ENCODE measurements around the gene PUM1.

Gene PUM1

GRCh38 chr1:30890502-30891226 is 174.9 kb downstream of the PUM1 start:
- no peak overlapping the region for H3K4me3 ChIP-seq
- H3K9ac ChIP-seq (ENCODE audit: insufficient read length): no peak overlapping the region
- no peak overlapping the region for H3K27ac ChIP-seq
- no peak for DNase-seq (ENCODE audit: low read depth, low spot score)
- H3K9me3 ChIP-seq (ENCODE audit: low read depth, low read length): no peaks in the 10 kb centered on the region
- H3K36me3 ChIP-seq (ENCODE audit: insufficient read depth, low read length): no peaks in the 10 kb centered on the region
- TF ChIP-seq FOXP2 (optimal IDR thresholded peaks at IDR 0.05; ENCODE audit: control extremely low read depth, extremely low read length, insufficient read depth) (no peak), POLR2AphosphoS5 (IDR thresholded peaks at IDR 0.05; ENCODE audit: borderline replicate concordance, low read depth, low read length) (no peak), EZH2 (IDR thresholded peaks at IDR 0.05) (no peak)

GRCh38 chr1:30889511-30889910 is 176.0 kb downstream of the PUM1 start:
- H3K27ac ChIP-seq: no peak overlapping the region
- H3K9me3 ChIP-seq (ENCODE audit: low read depth, low read length): no peaks in the 10 kb centered on the region
- H3K36me3 ChIP-seq (ENCODE audit: insufficient read depth, low read length): no peaks in the 10 kb centered on the region
- no peak for DNase-seq (ENCODE audit: low read depth, low spot score)
- H3K4me3 ChIP-seq: no peak overlapping the region
- TF ChIP-seq EZH2 (IDR thresholded peaks at IDR 0.05): no peak
- TF ChIP-seq POLR2AphosphoS5 (IDR thresholded peaks at IDR 0.05; ENCODE audit: borderline replicate concordance, low read depth, low read length): no peak
- TF ChIP-seq FOXP2 (optimal IDR thresholded peaks at IDR 0.05; ENCODE audit: control extremely low read depth, extremely low read length, insufficient read depth): no peak
- no peak overlapping the region for H3K9ac ChIP-seq (ENCODE audit: insufficient read length)

- no peaks in the 10 kb centered on the region for H3K36me3 ChIP-seq (ENCODE audit: insufficient read depth, low read length)
- H3K9me3 ChIP-seq (ENCODE audit: low read depth, low read length): no peaks in the 10 kb centered on the region
- H3K9ac ChIP-seq (ENCODE audit: insufficient read length): no peak overlapping the region
- no peak overlapping the region for H3K27ac ChIP-seq
- TF ChIP-seq POLR2AphosphoS5 (IDR thresholded peaks at IDR 0.05; ENCODE audit: borderline replicate concordance, low read depth, low read length): no peak
- no peak for TF ChIP-seq FOXP2 (optimal IDR thresholded peaks at IDR 0.05; ENCODE audit: control extremely low read depth, extremely low read length, insufficient read depth)
- TF ChIP-seq EZH2 (IDR thresholded peaks at IDR 0.05): no peak
- DNase-seq (ENCODE audit: low read depth, low spot score): no peak
- H3K4me3 ChIP-seq: no peak overlapping the region
Observed at GRCh38 chr1:30888975-30889374, 176.5 kb downstream of the PUM1 start.

- no peak for DNase-seq (ENCODE audit: low read depth, low spot score)
- Histone ChIP-seq H3K4me3 (no peak overlapping the region), H3K9me3 (ENCODE audit: low read depth, low read length) (no peaks in the 10 kb centered on the region), H3K9ac (ENCODE audit: insufficient read length) (no peak overlapping the region), H3K36me3 (ENCODE audit: insufficient read depth, low read length) (no peaks in the 10 kb centered on the region), H3K27ac (no peak overlapping the region)
- TF ChIP-seq FOXP2 (optimal IDR thresholded peaks at IDR 0.05; ENCODE audit: control extremely low read depth, extremely low read length, insufficient read depth) (no peak), POLR2AphosphoS5 (IDR thresholded peaks at IDR 0.05; ENCODE audit: borderline replicate concordance, low read depth, low read length) (no peak), EZH2 (IDR thresholded peaks at IDR 0.05) (no peak)
Observed at GRCh38 chr1:30888391-30888790, 177.1 kb downstream of the PUM1 start.

GRCh38 chr1:30887485-30888315 is 177.8 kb downstream of the PUM1 start:
- Histone ChIP-seq H3K36me3 (ENCODE audit: insufficient read depth, low read length) (no peaks in the 10 kb centered on the region), H3K9ac (ENCODE audit: insufficient read length) (no peak overlapping the region), H3K9me3 (ENCODE audit: low read depth, low read length) (no peaks in the 10 kb centered on the region), H3K4me3 (no peak overlapping the region), H3K27ac (no peak overlapping the region)
- no peak for DNase-seq (ENCODE audit: low read depth, low spot score)
- TF ChIP-seq POLR2AphosphoS5 (IDR thresholded peaks at IDR 0.05; ENCODE audit: borderline replicate concordance, low read depth, low read length): no peak
- TF ChIP-seq FOXP2 (optimal IDR thresholded peaks at IDR 0.05; ENCODE audit: control extremely low read depth, extremely low read length, insufficient read depth): no peak
- TF ChIP-seq EZH2 (IDR thresholded peaks at IDR 0.05): no peak

- Histone ChIP-seq H3K27ac (no peak overlapping the region), H3K36me3 (ENCODE audit: insufficient read depth, low read length) (no peaks in the 10 kb centered on the region), H3K4me3 (no peak overlapping the region), H3K9ac (ENCODE audit: insufficient read length) (no peak overlapping the region), H3K9me3 (ENCODE audit: low read depth, low read length) (no peaks in the 10 kb centered on the region)
- DNase-seq (ENCODE audit: low read depth, low spot score): no peak
- TF ChIP-seq POLR2AphosphoS5 (IDR thresholded peaks at IDR 0.05; ENCODE audit: borderline replicate concordance, low read depth, low read length): no peak
- no peak for TF ChIP-seq FOXP2 (optimal IDR thresholded peaks at IDR 0.05; ENCODE audit: control extremely low read depth, extremely low read length, insufficient read depth)
- no peak for TF ChIP-seq EZH2 (IDR thresholded peaks at IDR 0.05)
Observed at GRCh38 chr1:30886710-30887428, 178.6 kb downstream of the PUM1 start.

GRCh38 chr1:30885570-30886522 is 179.7 kb downstream of the PUM1 start:
- TF ChIP-seq POLR2AphosphoS5 (IDR thresholded peaks at IDR 0.05; ENCODE audit: borderline replicate concordance, low read depth, low read length) (no peak), FOXP2 (optimal IDR thresholded peaks at IDR 0.05; ENCODE audit: control extremely low read depth, extremely low read length, insufficient read depth) (no peak), EZH2 (IDR thresholded peaks at IDR 0.05) (no peak)
- no peak overlapping the region for H3K9ac ChIP-seq (ENCODE audit: insufficient read length)
- no peak overlapping the region for H3K4me3 ChIP-seq
- no peak overlapping the region for H3K27ac ChIP-seq
- no peak for DNase-seq (ENCODE audit: low read depth, low spot score)
- H3K9me3 ChIP-seq (ENCODE audit: low read depth, low read length): no peaks in the 10 kb centered on the region
- H3K36me3 ChIP-seq (ENCODE audit: insufficient read depth, low read length): no peaks in the 10 kb centered on the region

Data from SK-N-MC (cell line).